ENCODE measurements around the gene DENND10. TPM values are rescaled to one million over a fixed set of nuclear protein-coding genes. Genes with fewer than 3 reads are reported as not detected.
A peak's percentile ranks its signal among the peaks of the same experiment; 100 is the strongest.

Gene DENND10
- polyA plus RNA-seq, 1 experiment = 107 TPM

GRCh38 chr10:119100434-119101238 is 3.3 kb upstream of the DENND10 start:
- TF ChIP-seq CTCF (IDR thresholded peaks at IDR 0.05; ENCODE audit: low read depth, low read length) = no peak
- ChIA-PET POLR2A (interaction anchor here (0.6 kb wide), 2 partner anchors 18 to 551 kb away, joined by 3 to 4 read pairs; partner anchors contain the start of gene BAG3), CTCF (no interaction called here)
- no peak overlapping the region for H3K4me3 ChIP-seq (ENCODE audit: low read depth, low read length)
- H3K27ac ChIP-seq (ENCODE audit: low read depth, low read length) = no peak overlapping the region
- no peaks in the 10 kb centered on the region for H3K9me3 ChIP-seq (ENCODE audit: control insufficient read depth, insufficient read depth, low read length)
- H3K27me3 ChIP-seq (ENCODE audit: control insufficient read depth, insufficient read depth, low read length) = no peaks in the 10 kb centered on the region
- DNase-seq (ENCODE audit: low read depth, low spot score) = no peak

- Histone ChIP-seq H3K27me3 (ENCODE audit: control insufficient read depth, insufficient read depth, low read length) (no peaks in the 10 kb centered on the region), H3K4me3 (ENCODE audit: low read depth, low read length) (no peak overlapping the region), H3K9me3 (ENCODE audit: control insufficient read depth, insufficient read depth, low read length) (no peaks in the 10 kb centered on the region), H3K27ac (ENCODE audit: low read depth, low read length) (no peak overlapping the region)
- no peak for TF ChIP-seq CTCF (IDR thresholded peaks at IDR 0.05; ENCODE audit: low read depth, low read length)
- POLR2A ChIA-PET = interaction anchor here (0.6 kb wide), 1 partner anchor 19 kb away, joined by 4 read pairs; no protein-coding TSS in a partner anchor
- CTCF ChIA-PET = no interaction called here
- no peak for DNase-seq (ENCODE audit: low read depth, low spot score)
These were observed 2.4 kb upstream of the DENND10 start for GRCh38 chr10:119101366-119102098.

- no peaks in the 10 kb centered on the region for H3K9me3 ChIP-seq (ENCODE audit: control insufficient read depth, insufficient read depth, low read length)
- ChIA-PET CTCF (no interaction called here), POLR2A (interaction anchor here (0.5 to 2.1 kb wide), 6 partner anchors 10 to 87 kb away, joined by 3 to 18 read pairs (median 4); no protein-coding TSS in a partner anchor)
- H3K27me3 ChIP-seq (ENCODE audit: control insufficient read depth, insufficient read depth, low read length) = no peaks in the 10 kb centered on the region
- peak overlapping the region; percentile 27 for H3K4me3 ChIP-seq (ENCODE audit: low read depth, low read length)
- TF ChIP-seq CTCF (IDR thresholded peaks at IDR 0.05; ENCODE audit: low read depth, low read length) = no peak
- no peak overlapping the region for H3K27ac ChIP-seq (ENCODE audit: low read depth, low read length)
- DNase-seq (ENCODE audit: low read depth, low spot score) = no peak
These were observed 541 bp upstream of the DENND10 start for GRCh38 chr10:119103241-119103902.

GRCh38 chr10:119104654-119105015 is 722 bp downstream of the DENND10 start:
- DNase-seq (ENCODE audit: low read depth, low spot score) = no peak
- no peaks in the 10 kb centered on the region for H3K9me3 ChIP-seq (ENCODE audit: control insufficient read depth, insufficient read depth, low read length)
- CTCF ChIA-PET = interaction anchor here (1.0 to 1.2 kb wide), 2 partner anchors 8 to 26 kb away, joined by 3 to 4 read pairs; no protein-coding TSS in a partner anchor
- peak overlapping the region; percentile 82 for H3K4me3 ChIP-seq (ENCODE audit: low read depth, low read length)
- H3K27me3 ChIP-seq (ENCODE audit: control insufficient read depth, insufficient read depth, low read length) = no peaks in the 10 kb centered on the region
- TF ChIP-seq CTCF (IDR thresholded peaks at IDR 0.05; ENCODE audit: low read depth, low read length) = no peak
- POLR2A ChIA-PET = interaction anchor here (0.8 to 2.1 kb wide), 8 partner anchors 9 to 492 kb away, joined by 3 to 18 read pairs (median 6); partner anchors contain the start of gene TIAL1
- peak overlapping the region; percentile 39 for H3K27ac ChIP-seq (ENCODE audit: low read depth, low read length)

All from AG04450 (cell line).